Measurements from ENCODE around the gene TNKS1BP1. TPM values are rescaled to one million over a fixed set of nuclear protein-coding genes. Genes with fewer than 3 reads are reported as not detected.

TNKS1BP1 gene
- total and polyA plus RNA-seq, 9 of the 15 experiments (the other 6 are each of a cell fraction or from before 2014, with no cell fraction given), result 1.1 to 47.2 (median 10.9) TPM

DNA sequence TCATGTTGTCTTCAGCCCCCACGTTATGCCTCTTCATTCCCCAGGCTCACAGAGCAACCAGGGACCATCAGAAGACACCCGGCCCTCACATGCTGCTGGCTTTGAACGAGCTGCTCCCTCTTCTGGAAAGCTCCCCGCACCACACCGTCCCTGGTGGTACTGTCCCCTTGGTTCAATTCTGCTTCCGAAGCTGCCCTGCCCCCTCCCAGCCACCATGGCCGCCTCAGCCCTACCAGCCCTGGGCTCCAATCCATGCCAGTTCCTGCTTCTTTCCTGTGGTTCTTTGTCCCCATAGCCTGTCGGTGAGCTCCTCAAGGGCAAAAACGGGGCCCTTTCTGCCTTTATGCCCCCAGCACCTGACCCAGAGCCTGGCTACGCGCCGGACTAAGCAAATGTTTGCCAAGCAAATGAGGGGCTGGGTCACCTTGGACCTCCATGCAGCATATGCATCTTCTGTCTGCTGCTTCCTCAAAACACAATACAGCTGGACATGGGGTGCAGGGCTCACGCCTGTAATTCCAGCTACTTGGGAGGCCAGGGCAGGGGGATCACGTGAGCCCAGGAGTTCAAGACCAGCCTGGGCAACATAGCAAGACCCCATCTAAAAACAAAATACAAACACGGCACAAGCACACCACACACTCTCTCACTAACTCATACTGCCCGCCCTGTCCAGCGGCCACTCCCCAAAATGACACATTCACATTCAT, 21.3 kb downstream of the TNKS1BP1 start:
- DNase-seq (ENCODE audit: extremely low read depth in 1 of 4, low spot score in 3 of 4) (no peak), FAIRE-seq (no peak), ATAC-seq (peak; percentile 15; the same call in 1 of the 3 replicates)
- Histone ChIP-seq H3K9me1 (ENCODE audit: control insufficient read depth, insufficient read depth, low read length) (no peaks in the 10 kb centered on the region), H3K27ac (ENCODE audit: extremely low read depth, low read depth, low read length) (no peak overlapping the region), H3K9ac (ENCODE audit: insufficient read depth in 1 of 2, low read depth in 2 of 2, low read length in 2 of 2) (peak overlapping the region in 1 of 2 experiments; percentile 68; a peak in 2 of 4 replicates), H3K36me3 (ENCODE audit: control insufficient read depth, insufficient read depth, low read length) (peaks cover 52% of the 10 kb centered on the region), H3K4me3 (no peak overlapping the region), H3K79me2 (ENCODE audit: control insufficient read depth, insufficient read depth, low read length) (no peaks in the 10 kb centered on the region; the same call in 2 of the 3 replicates), H4K20me1 (replicated peaks; ENCODE audit: control insufficient read depth, insufficient read depth, low read length) (0 out of 2 replicates have a peak, but pooled peaks cover 3% of the 10 kb centered on the region), H3K9me3 (replicated peaks; ENCODE audit: control insufficient read depth, insufficient read depth, low read depth, low read length) (no peaks in the 10 kb centered on the region; the same call in 1 of the 2 replicates), H2AFZ (ENCODE audit: low read depth, low read length) (no peak overlapping the region), H3K4me1 (replicated peaks in 1 of 2; ENCODE audit: control insufficient read depth in 2 of 2, insufficient read depth in 2 of 2, low read length in 2 of 2) (peaks cover 7 to 18% of the 10 kb centered on the region in 2 experiments; a peak in 4 of 5 replicates), H3K4me2 (ENCODE audit: insufficient read depth, low read length) (no peak overlapping the region), H3K27me3 (ENCODE audit: control insufficient read depth in 2 of 2, insufficient read depth in 2 of 2, low read length in 2 of 2) (no peaks in the 10 kb centered on the region)
- POLR2A ChIA-PET, result interaction anchor here (0.6 to 1.5 kb wide), 5 partner anchors 8 to 787 kb away, joined by 3 to 6 read pairs (median 3); no protein-coding TSS in a partner anchor
- in situ Hi-C loops (cut with MboI) (no loop called here), intact Hi-C loops (cut with micrococcal nuclease) (no loop called here)
- peak; percentile 48 for TF ChIP-seq ZNF121 (CRISPR knock-in tag; conservative IDR thresholded peaks at IDR 0.05)
- TF ChIP-seq ZNF57 (CRISPR knock-in tag; IDR thresholded peaks at IDR 0.05), result no peak
- 81% methylated on average over 15 of the region's 17 CpGs for WGBS (ENCODE audit: insufficient coverage, low coverage, missing lambda C conversion rate)
- CTCF ChIA-PET (ENCODE audit: low intra/inter-chr PET ratio), result no interaction called here
- BruUV-seq (replicated peaks), result no TSS peak

DNA sequence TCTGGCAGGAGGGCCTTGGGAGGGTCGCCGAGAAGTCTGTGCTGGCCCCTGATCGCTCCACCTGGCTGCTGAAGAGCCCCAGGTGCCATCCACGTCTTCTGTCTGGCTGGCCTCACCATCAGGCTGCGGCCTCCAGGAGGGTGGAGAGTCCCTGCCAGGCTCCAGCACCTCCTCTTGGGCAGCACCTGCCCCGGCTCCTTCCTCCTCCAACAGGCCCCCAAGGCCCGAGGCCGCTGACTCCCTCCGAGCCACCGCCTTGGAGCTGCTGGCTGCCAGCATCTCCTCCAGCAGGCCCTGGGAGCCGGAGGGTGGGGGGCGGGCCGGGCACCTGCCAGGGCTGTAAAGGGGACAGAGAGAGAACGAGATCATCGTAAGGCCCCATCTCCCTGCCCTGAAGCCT, 22.3 kb downstream of the TNKS1BP1 start:
- Histone ChIP-seq H3K9me3 (replicated peaks; ENCODE audit: control insufficient read depth, insufficient read depth, low read depth, low read length) (no peaks in the 10 kb centered on the region; the same call in 1 of the 2 replicates), H3K27me3 (ENCODE audit: control insufficient read depth in 2 of 2, insufficient read depth in 2 of 2, low read length in 2 of 2) (no peaks in the 10 kb centered on the region), H3K9me1 (ENCODE audit: control insufficient read depth, insufficient read depth, low read length) (no peaks in the 10 kb centered on the region), H3K79me2 (ENCODE audit: control insufficient read depth, insufficient read depth, low read length) (no peaks in the 10 kb centered on the region; the same call in 2 of the 3 replicates), H3K27ac (ENCODE audit: extremely low read depth, low read depth, low read length) (no peak overlapping the region), H3K4me1 (replicated peaks in 1 of 2; ENCODE audit: control insufficient read depth in 2 of 2, insufficient read depth in 2 of 2, low read length in 2 of 2) (peaks cover 7 to 16% of the 10 kb centered on the region in 2 experiments; a peak in 4 of 5 replicates), H3K9ac (ENCODE audit: insufficient read depth in 1 of 2, low read depth in 2 of 2, low read length in 2 of 2) (no peak overlapping the region), H2AFZ (ENCODE audit: low read depth, low read length) (no peak overlapping the region), H3K4me3 (no peak overlapping the region), H4K20me1 (replicated peaks; ENCODE audit: control insufficient read depth, insufficient read depth, low read length) (0 out of 2 replicates have a peak, but pooled peaks cover 3% of the 10 kb centered on the region), H3K36me3 (ENCODE audit: control insufficient read depth, insufficient read depth, low read length) (peaks cover 52% of the 10 kb centered on the region), H3K4me2 (ENCODE audit: insufficient read depth, low read length) (no peak overlapping the region)
- in situ Hi-C loops (cut with MboI) (no loop called here), intact Hi-C loops (cut with micrococcal nuclease) (no loop called here)
- FAIRE-seq (no peak), ATAC-seq (no peak), DNase-seq (ENCODE audit: extremely low read depth in 1 of 4, low spot score in 3 of 4) (no peak)
- WGBS (ENCODE audit: insufficient coverage, low coverage, missing lambda C conversion rate), result 92% methylated on average over 8 of the region's 15 CpGs
- CTCF ChIA-PET (ENCODE audit: low intra/inter-chr PET ratio), result no interaction called here
- POLR2A ChIA-PET, result interaction anchor here (1.4 kb wide), 1 partner anchor 9 kb away, joined by 5 read pairs; no protein-coding TSS in a partner anchor
- BruUV-seq (replicated peaks), result no TSS peak
- TF ChIP-seq ZC3H8 (IDR thresholded peaks at IDR 0.05) (no peak), PRPF4 (IDR thresholded peaks at IDR 0.05; ENCODE audit: insufficient read depth, low read depth, low read length, poor library complexity, severe bottlenecking) (no peak), CC2D1A (IDR thresholded peaks at IDR 0.05) (no peak), CTBP1 (IDR thresholded peaks at IDR 0.05; ENCODE audit: borderline replicate concordance) (no peak), ESRRB (CRISPR knock-in tag; IDR thresholded peaks at IDR 0.05; ENCODE audit: borderline replicate concordance) (no peak), ESRRA (IDR thresholded peaks at IDR 0.05; ENCODE audit: borderline replicate concordance, low read depth) (no peak), MYNN (IDR thresholded peaks at IDR 0.05) (no peak), MYNN (CRISPR knock-in tag; IDR thresholded peaks at IDR 0.05) (no peak), BHLHE40 (IDR thresholded peaks at IDR 0.05; ENCODE audit: low read length) (no peak), CBX5 (IDR thresholded peaks at IDR 0.05; ENCODE audit: borderline replicate concordance, low read depth) (no peak), SRSF7 (optimal IDR thresholded peaks at IDR 0.05; ENCODE audit: low read depth, low read length) (no peak), ZNF143 (CRISPR knock-in tag; IDR thresholded peaks at IDR 0.05) (no peak), PHF21A (IDR thresholded peaks at IDR 0.05; ENCODE audit: borderline replicate concordance, low read depth) (no peak)
- TF ChIP-seq, protein P1, sequence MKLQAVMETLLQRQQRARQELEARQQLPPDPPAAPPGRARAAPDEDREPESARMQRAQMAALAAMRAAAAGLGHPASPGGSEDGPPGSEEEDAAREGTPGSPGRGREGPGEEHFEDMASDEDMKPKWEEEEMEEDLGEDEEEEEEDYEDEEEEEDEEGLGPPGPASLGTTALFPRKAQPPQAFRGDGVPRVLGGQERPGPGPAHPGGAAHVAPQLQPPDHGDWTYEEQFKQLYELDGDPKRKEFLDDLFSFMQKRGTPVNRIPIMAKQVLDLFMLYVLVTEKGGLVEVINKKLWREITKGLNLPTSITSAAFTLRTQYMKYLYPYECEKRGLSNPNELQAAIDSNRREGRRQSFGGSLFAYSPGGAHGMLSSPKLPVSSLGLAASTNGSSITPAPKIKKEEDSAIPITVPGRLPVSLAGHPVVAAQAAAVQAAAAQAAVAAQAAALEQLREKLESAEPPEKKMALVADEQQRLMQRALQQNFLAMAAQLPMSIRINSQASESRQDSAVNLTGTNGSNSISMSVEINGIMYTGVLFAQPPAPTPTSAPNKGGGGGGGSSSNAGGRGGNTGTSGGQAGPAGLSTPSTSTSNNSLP (IDR thresholded peaks at IDR 0.05; ENCODE audit: borderline replicate concordance, low read depth, low read length), result no peak

All from K562 (cell line).